ENCODE results near the gene SALL4. TPM values are rescaled to one million over a fixed set of nuclear protein-coding genes. Genes with fewer than 3 reads are reported as not detected.
A peak's percentile ranks its signal among the peaks of the same experiment; 100 is the strongest.

Gene SALL4
- total and polyA plus RNA-seq, 2 of the 8 experiments (the other 6 are each of a cell fraction or from before 2014, with no cell fraction given): 108 to 235 TPM

GRCh38 chr20:51810155-51811041, 8.1 kb upstream of the SALL4 start:
- H3K18ac ChIP-seq (ENCODE audit: extremely low read depth, low read length): no peak overlapping the region
- ChIA-PET POLR2A (ENCODE audit: partially characterized antibody) (interaction anchor here (0.8 to 2.4 kb wide), 5 partner anchors 8 to 167 kb away, joined by 3 to 11 read pairs (median 3); partner anchors contain the start of gene SALL4), CTCF (ENCODE audit: partially characterized antibody) (interaction anchor here (0.9 to 2.8 kb wide), 3 partner anchors 93 to 251 kb away, joined by 3 to 7 read pairs (median 3); no protein-coding TSS in a partner anchor)
- no peaks in the 10 kb centered on the region for H3K27me3 ChIP-seq (replicated peaks in 1 of 4; ENCODE audit: control insufficient read depth in 3 of 4, extremely low read depth in 1 of 4, insufficient read depth in 3 of 4, low read length in 3 of 4)
- no peak overlapping the region for H3K56ac ChIP-seq (replicated peaks; ENCODE audit: insufficient read length, low read depth, low read length)
- 87% methylated on average over 13 of the region's 13 CpGs; no CpG with 5 or more reads in 1 of the 2 experiments for WGBS, 2 experiments (ENCODE audit: extremely low coverage in 1 of 2, insufficient coverage in 1 of 2, insufficient read length in 1 of 2, insufficient replicate concordance in 2 of 2, low coverage in 1 of 2, low lambda C conversion rate in 2 of 2, missing lambda C conversion rate in 1 of 2)
- no peak for FAIRE-seq
- H4K5ac ChIP-seq (ENCODE audit: insufficient read length, low read depth, low read length): no peak overlapping the region
- H3K9me3 ChIP-seq (ENCODE audit: insufficient read depth in 2 of 2, low read depth in 1 of 2, low read length in 1 of 2): no peaks in the 10 kb centered on the region
- H4K91ac ChIP-seq (replicated peaks; ENCODE audit: insufficient read length, low read length): no peak overlapping the region
- H3K36me3 ChIP-seq (ENCODE audit: control insufficient read depth in 2 of 4, insufficient read depth in 4 of 4, low read length in 3 of 4): no peaks in the 10 kb centered on the region
- H3K23me2 ChIP-seq (ENCODE audit: low read depth, low read length): no peaks in the 10 kb centered on the region
- H4K20me1 ChIP-seq (replicated peaks in 1 of 2; ENCODE audit: control insufficient read depth in 1 of 2, insufficient read depth in 2 of 2, low read length in 2 of 2): no peaks in the 10 kb centered on the region
- no peak overlapping the region for H3K9ac ChIP-seq (replicated peaks in 1 of 4; ENCODE audit: extremely low read depth in 1 of 4, low read depth in 3 of 4, low read length in 3 of 4)
- no peak overlapping the region for H3K14ac ChIP-seq (ENCODE audit: insufficient read length)
- H3K79me2 ChIP-seq (ENCODE audit: control insufficient read depth in 1 of 2, insufficient read depth in 2 of 2, low read length in 2 of 2): no peaks in the 10 kb centered on the region
- no peak overlapping the region for H3K4me3 ChIP-seq (ENCODE audit: extremely low read depth in 1 of 4, insufficient read depth in 2 of 4, low read depth in 3 of 4, low read length in 4 of 4)
- H3K4me1 ChIP-seq (replicated peaks in 1 of 4; ENCODE audit: control insufficient read depth in 3 of 4, insufficient read depth in 4 of 4, low read length in 3 of 4): peaks cover 4 to 6% (median 5%) of the 10 kb centered on the region in 4 experiments; a peak in 6 of 7 replicates
- H4K8ac ChIP-seq (ENCODE audit: extremely low read depth, insufficient read depth, low read length): no peak overlapping the region
- no peaks in the 10 kb centered on the region for H3K79me1 ChIP-seq (ENCODE audit: low read depth, low read length)
- no peak overlapping the region for H3K23ac ChIP-seq (ENCODE audit: insufficient read length)
- H3K4me2 ChIP-seq (ENCODE audit: insufficient read depth in 1 of 2, low read depth in 2 of 2, low read length in 2 of 2): no peak overlapping the region; a peak in 1 of 4 replicates
- H2BK120ac ChIP-seq (replicated peaks; ENCODE audit: low read depth, low read length): peak overlapping the region; percentile 24
- DNase-seq (ENCODE audit: low read depth in 1 of 2, low spot score in 2 of 2): no peak
- H2BK5ac ChIP-seq (ENCODE audit: low read depth, low read length): no peak overlapping the region
- peak overlapping the region; percentile 90 for H2BK20ac ChIP-seq (ENCODE audit: low read length)
- no peak overlapping the region for H3K27ac ChIP-seq (ENCODE audit: low read depth, low read length)
- H2BK15ac ChIP-seq (ENCODE audit: low read length): no peak overlapping the region
- H2AFZ ChIP-seq (ENCODE audit: low read length): no peak overlapping the region
- no peak overlapping the region for H2AK5ac ChIP-seq (ENCODE audit: low read depth, low read length)
- H3K4ac ChIP-seq (replicated peaks; ENCODE audit: insufficient read length, low read depth, low read length): no peak overlapping the region
- H2BK12ac ChIP-seq (ENCODE audit: low read depth, low read length): no peak overlapping the region; the same call in 1 of the 2 replicates
- TF ChIP-seq HDAC6 (IDR thresholded peaks at IDR 0.05; ENCODE audit: low read depth, low read length) (no peak), KDM1A (IDR thresholded peaks at IDR 0.05; ENCODE audit: borderline replicate concordance, low read length) (no peak), JUN (IDR thresholded peaks at IDR 0.05; ENCODE audit: low read depth, low read length) (no peak), BCL11A (IDR thresholded peaks at IDR 0.05; ENCODE audit: low read depth in 2 of 2, low read length in 2 of 2) (no peak), RAD21 (IDR thresholded peaks at IDR 0.05 in 1 of 2, conservative IDR thresholded peaks at IDR 0.05 in 1 of 2; ENCODE audit: low read depth in 2 of 2, low read length in 2 of 2) (peak in 1 of 2 experiments; percentile 27; a peak in 2 of 4 replicates), SAP30 (IDR thresholded peaks at IDR 0.05; ENCODE audit: insufficient read depth, insufficient replicate concordance, low read length) (no peak), TCF12 (IDR thresholded peaks at IDR 0.05; ENCODE audit: low read depth, low read length) (no peak), GABPA (IDR thresholded peaks at IDR 0.05; ENCODE audit: borderline replicate concordance, insufficient read depth, low read length) (no peak), USF2 (IDR thresholded peaks at IDR 0.05; ENCODE audit: low read length) (no peak), SRF (IDR thresholded peaks at IDR 0.05; ENCODE audit: low read depth, low read length) (no peak)
